Osteocyte (in vitro differentiated cells): Measurements from ENCODE around the gene MED13L. TPM values are rescaled to one million over a fixed set of nuclear protein-coding genes. Genes with fewer than 3 reads are reported as not detected.
A peak's percentile ranks its signal among the peaks of the same experiment; 100 is the strongest.

Experiments
- DNase-seq: peaks from one replicate; pipeline ENCODE4 v3.0.0; 2021; ENCODE audit warnings: mixed read lengths; ENCODE audit not compliant: unreplicated experiment; ENCODE audit errors: extremely low spot score
- H3K27ac Mint-ChIP-seq: one replicate; pipeline ENCODE4 v1.8.0; 2021; ENCODE audit warnings: mild to moderate bottlenecking, mixed read lengths; ENCODE audit not compliant: unreplicated experiment
- H3K27me3 Mint-ChIP-seq: one replicate; pipeline ENCODE4 v1.8.0; 2021; ENCODE audit warnings: mixed read lengths; ENCODE audit not compliant: unreplicated experiment
- H3K36me3 Mint-ChIP-seq: one replicate; pipeline ENCODE4 v1.8.0; 2021; ENCODE audit warnings: mixed read lengths; ENCODE audit not compliant: unreplicated experiment
- H3K4me1 Mint-ChIP-seq: one replicate; pipeline ENCODE4 v1.8.0; 2021; ENCODE audit warnings: mixed read lengths; ENCODE audit not compliant: unreplicated experiment
- H3K4me3 Mint-ChIP-seq: one replicate; pipeline ENCODE4 v1.8.0; 2021; ENCODE audit warnings: mild to moderate bottlenecking, moderate library complexity, mixed read lengths; ENCODE audit not compliant: unreplicated experiment
- H3K9me3 Mint-ChIP-seq: one replicate; pipeline ENCODE4 v1.8.0; 2021; ENCODE audit warnings: mixed read lengths; ENCODE audit not compliant: unreplicated experiment
- CTCF ChIP-seq: fragments of 200-600 bp; sonication (generic); IDR thresholded peaks from 2 replicates; pipeline ENCODE4 v1.5.0; 2021; ENCODE audit warnings: antibody characterized with exemption, mild to moderate bottlenecking, moderate library complexity
- total RNA-seq: library from RNA; stranded (reverse); gene quantifications from 2 replicates; pipeline ENCODE4 v1.2.1, GENCODE V29; 2021

The MED13L gene
- total RNA-seq, 1 donor from 2014 or later = 229 TPM

- no peak overlapping the region for H3K4me3 Mint-ChIP-seq
- DNase-seq = no peak
- no peak for TF ChIP-seq CTCF
- no peak overlapping the region for H3K27ac Mint-ChIP-seq
- H3K9me3 Mint-ChIP-seq = no peaks in the 10 kb centered on the region
- peaks cover 6% of the 10 kb centered on the region for H3K36me3 Mint-ChIP-seq
- H3K27me3 Mint-ChIP-seq = no peaks in the 10 kb centered on the region
- peaks cover 70% of the 10 kb centered on the region for H3K4me1 Mint-ChIP-seq
These were observed 82.5 kb downstream of the MED13L start for GRCh38 chr12:116194935-116195431.

GRCh38 chr12:116189692-116190091 is 87.8 kb downstream of the MED13L start:
- Mint-ChIP-seq H3K9me3 (no peaks in the 10 kb centered on the region), H3K4me3 (no peak overlapping the region), H3K36me3 (peaks cover 13% of the 10 kb centered on the region), H3K27ac (no peak overlapping the region), H3K4me1 (peaks cover 70% of the 10 kb centered on the region), H3K27me3 (no peaks in the 10 kb centered on the region)
- no peak for DNase-seq
- TF ChIP-seq CTCF = no peak

GRCh38 chr12:116188581-116188980 is 88.9 kb downstream of the MED13L start:
- H3K27ac Mint-ChIP-seq = peak overlapping the region; percentile 52
- no peaks in the 10 kb centered on the region for H3K27me3 Mint-ChIP-seq
- no peaks in the 10 kb centered on the region for H3K9me3 Mint-ChIP-seq
- H3K36me3 Mint-ChIP-seq = peaks cover 13% of the 10 kb centered on the region
- no peak for DNase-seq
- peaks cover 72% of the 10 kb centered on the region for H3K4me1 Mint-ChIP-seq
- no peak overlapping the region for H3K4me3 Mint-ChIP-seq
- TF ChIP-seq CTCF = no peak

- no peak overlapping the region for H3K4me3 Mint-ChIP-seq
- H3K27me3 Mint-ChIP-seq = no peaks in the 10 kb centered on the region
- peaks cover 74% of the 10 kb centered on the region for H3K4me1 Mint-ChIP-seq
- H3K9me3 Mint-ChIP-seq = no peaks in the 10 kb centered on the region
- no peak for TF ChIP-seq CTCF
- peaks cover 13% of the 10 kb centered on the region for H3K36me3 Mint-ChIP-seq
- peak overlapping the region; percentile 74 for H3K27ac Mint-ChIP-seq
- no peak for DNase-seq
These were observed 90.4 kb downstream of the MED13L start for GRCh38 chr12:116187151-116187511.

GRCh38 chr12:116186482-116187150 is 90.9 kb downstream of the MED13L start:
- H3K27ac Mint-ChIP-seq = peak overlapping the region; percentile 74
- H3K4me3 Mint-ChIP-seq = no peak overlapping the region
- H3K9me3 Mint-ChIP-seq = no peaks in the 10 kb centered on the region
- DNase-seq = no peak
- H3K36me3 Mint-ChIP-seq = peaks cover 11% of the 10 kb centered on the region
- H3K27me3 Mint-ChIP-seq = no peaks in the 10 kb centered on the region
- peaks cover 75% of the 10 kb centered on the region for H3K4me1 Mint-ChIP-seq
- TF ChIP-seq CTCF = no peak
